Panc1 (cell line): Measurements from ENCODE around the gene CEP83. TPM values are rescaled to one million over a fixed set of nuclear protein-coding genes. Genes with fewer than 3 reads are reported as not detected.

Experiments used
- ATAC-seq: fragments of 200-7000 bp; cut with Tn5 transposase; 2 replicates; pipeline ENCODE4 v1.9.1; 2020; ENCODE audit warnings: mild to moderate bottlenecking, moderate library complexity
- BruUV-seq: library from RNA; stranded (reverse); fragments of 400-500 nt; replicated peaks from 2 replicates; lab custom pipeline; 2021; lab: Mats Ljungman, UMichigan
- CTCF ChIA-PET: fragments of 300-600 bp; sonication (Branson Sonifier 250); formaldehyde crosslinking; loops from one replicate; lab custom pipeline; 2022; ENCODE audit warnings: antibody characterized with exemption; lab: Charles Lee
- POLR2A ChIA-PET: fragments of 300-600 bp; sonication (Branson Sonifier 250); formaldehyde crosslinking; loops from one replicate; lab custom pipeline; 2022; ENCODE audit warnings: antibody characterized with exemption; lab: Charles Lee
- DNase-seq: peaks from one replicate; pipeline ENCODE4 v3.0.0-alpha.2; 2010; ENCODE audit warnings: low read depth, low spot score
- H3K27ac ChIP-seq: 2 replicates; pipeline ENCODE4 v1.5.1; 2011; ENCODE audit warnings: mild to moderate bottlenecking, low read length, inconsistent platforms
- H3K27me3 ChIP-seq: fragments of 200-500 bp; sonication (Bioruptor generic); 2 replicates; pipeline ENCODE4 v1.6.0; 2014; ENCODE audit warnings: low read length, inconsistent platforms; ENCODE audit not compliant: control insufficient read depth, insufficient read depth
- H3K36me3 ChIP-seq: fragments of 200-500 bp; sonication (Bioruptor generic); 2 replicates; pipeline ENCODE4 v1.5.1; 2014; ENCODE audit warnings: inconsistent platforms, mild to moderate bottlenecking, low read length, moderate library complexity; ENCODE audit not compliant: control insufficient read depth, insufficient read depth
- H3K4me1 ChIP-seq: 2 replicates; pipeline ENCODE4 v1.5.1; 2011; ENCODE audit warnings: inconsistent platforms, mild to moderate bottlenecking, low read length, moderate library complexity; ENCODE audit not compliant: control insufficient read depth, insufficient read depth
- H3K4me3 ChIP-seq, 2 experiments: 2 replicates each; pipeline ENCODE4 v1.5.1; 2011 to 2012; ENCODE audit warnings: low read depth in 2 of 2, low read length in 2 of 2, mild to moderate bottlenecking in 2 of 2, inconsistent platforms in 1 of 2, moderate library complexity in 1 of 2
- H3K9me3 ChIP-seq: fragments of 200-500 bp; sonication (Bioruptor generic); 2 replicates; pipeline ENCODE4 v1.5.1; 2014; ENCODE audit warnings: low read depth, mild to moderate bottlenecking, inconsistent platforms, low read length, moderate library complexity; ENCODE audit not compliant: control insufficient read depth, insufficient read depth
- CTCF ChIP-seq: fragments of 450-650 bp; IDR thresholded peaks from 2 replicates; pipeline ENCODE4 v1.5.1; 2017; ENCODE audit warnings: mild to moderate bottlenecking
- POLR2AphosphoS5 ChIP-seq: IDR thresholded peaks from 2 replicates; pipeline ENCODE4 v1.6.1; 2012; ENCODE audit warnings: mild to moderate bottlenecking, low read depth, low read length, moderate library complexity
- REST ChIP-seq, 2 experiments: IDR thresholded peaks; 2 replicates each; pipeline ENCODE4 v1.6.1; 2011 to 2012; ENCODE audit warnings: low read depth in 2 of 2, control low read depth in 1 of 2, low read length in 1 of 2, mild to moderate bottlenecking in 1 of 2, moderate library complexity in 1 of 2; ENCODE audit not compliant: insufficient read depth in 1 of 2
- SIN3A ChIP-seq: IDR thresholded peaks from 2 replicates; pipeline ENCODE4 v1.6.1; 2012; ENCODE audit warnings: low read depth, mild to moderate bottlenecking, low read length, moderate library complexity, borderline replicate concordance; ENCODE audit not compliant: insufficient read depth
- TCF7L2 ChIP-seq: IDR thresholded peaks from 2 replicates; pipeline ENCODE4 v1.6.1; 2011; ENCODE audit warnings: mild to moderate bottlenecking, low read depth, low read length, inconsistent platforms
- in situ Hi-C: cut with HindIII; loops from 2 replicates; pipeline ENCODE4 v1.10.0; 2016; ENCODE audit warnings: low sequenced_read_pairs, low pct_unique_long_range_greater_than_20kb
- intact Hi-C: fragments of 100-400 bp; cut with micrococcal nuclease; formaldehyde crosslinking; loops from one replicate; pipeline ENCODE4 v1.10.0; 2022; ENCODE audit not compliant: unreplicated experiment
- total RNA-seq: library from RNA; stranded (reverse); gene quantifications from one replicate; pipeline ENCODE4 v1.2.1, GENCODE V29; 2021; ENCODE audit not compliant: unreplicated experiment

Gene CEP83
- total RNA-seq, 1 experiment from 2014 or later = 28.0 TPM

- no peaks in the 10 kb centered on the region for H3K36me3 ChIP-seq
- H3K4me1 ChIP-seq = no peaks in the 10 kb centered on the region
- no peak overlapping the region for H3K4me3 ChIP-seq
- ChIA-PET POLR2A (no interaction called here), CTCF (no interaction called here)
- no peaks in the 10 kb centered on the region for H3K27me3 ChIP-seq
- H3K9me3 ChIP-seq = no peaks in the 10 kb centered on the region
- BruUV-seq = no TSS peak
- no peak for ATAC-seq
- in situ Hi-C loops (no loop called here), intact Hi-C loops (no loop called here)
- no peak for TF ChIP-seq POLR2AphosphoS5
- TF ChIP-seq TCF7L2 = no peak
- no peak for TF ChIP-seq CTCF
- no peak for TF ChIP-seq SIN3A
- no peak for TF ChIP-seq REST (IDR thresholded peaks at IDR 0.05; ENCODE audit: insufficient read depth in 1 of 2, low read depth in 2 of 2, low read length in 1 of 2)
- no peak for DNase-seq
- H3K27ac ChIP-seq = no peak overlapping the region
These were observed 175.6 kb downstream of the CEP83 start for GRCh38 chr12:94284046-94284445.

- ATAC-seq = no peak
- DNase-seq = no peak
- H3K4me3 ChIP-seq = no peak overlapping the region
- H3K27me3 ChIP-seq = no peaks in the 10 kb centered on the region
- ChIA-PET POLR2A (no interaction called here), CTCF (no interaction called here)
- no peaks in the 10 kb centered on the region for H3K36me3 ChIP-seq
- no TSS peak for BruUV-seq
- in situ Hi-C loops (no loop called here), intact Hi-C loops (no loop called here)
- no peaks in the 10 kb centered on the region for H3K9me3 ChIP-seq
- no peak overlapping the region for H3K27ac ChIP-seq
- TF ChIP-seq SIN3A (no peak), POLR2AphosphoS5 (no peak), REST (IDR thresholded peaks at IDR 0.05; ENCODE audit: insufficient read depth in 1 of 2, low read depth in 2 of 2, low read length in 1 of 2) (no peak)
- H3K4me1 ChIP-seq = no peaks in the 10 kb centered on the region
These were observed 177.0 kb downstream of the CEP83 start for GRCh38 chr12:94282675-94283074.
